ENCODE results near the gene GSTM4.
"Not testable (repeated sequence)": the region's sequence is repeated elsewhere in the genome, so short reads cannot be mapped to it uniquely, and the experiment has no call there.

GSTM4 gene

GRCh38 chr1:109669246-109669948 lies 13.5 kb downstream of the GSTM4 start:
- DNase-seq, result no peak

- DNase-seq, result not testable (repeated sequence)
Observed at GRCh38 chr1:109669949-109670302, 14.0 kb downstream of the GSTM4 start.

GRCh38 chr1:109671067-109671466 lies 15.2 kb downstream of the GSTM4 start:
- DNase-seq, result no peak

- not testable (repeated sequence) for DNase-seq
Observed at GRCh38 chr1:109673861-109674260, 18.0 kb downstream of the GSTM4 start.

GRCh38 chr1:109676683-109677381 lies 20.9 kb downstream of the GSTM4 start:
- not testable (repeated sequence) for DNase-seq

- DNase-seq, result no peak
Observed at GRCh38 chr1:109677459-109677858, 21.6 kb downstream of the GSTM4 start.

- not testable (repeated sequence) for DNase-seq
Observed at GRCh38 chr1:109678637-109679036, 22.7 kb downstream of the GSTM4 start.

GRCh38 chr1:109684777-109685176 lies 28.9 kb downstream of the GSTM4 start:
- DNase-seq, result not testable (repeated sequence)

- not testable (repeated sequence) for DNase-seq
Observed at GRCh38 chr1:109685399-109685798, 29.5 kb downstream of the GSTM4 start.

- DNase-seq, result not testable (repeated sequence)
Observed at GRCh38 chr1:109685890-109686289, 30.0 kb downstream of the GSTM4 start.

GRCh38 chr1:109687109-109687508 lies 31.2 kb downstream of the GSTM4 start:
- not testable (repeated sequence) for DNase-seq

GRCh38 chr1:109687641-109688499 lies 32.0 kb downstream of the GSTM4 start, which contains the start of gene GSTM1:
GSTM1 (plus strand) TSS chr1:109687817; CDS start chr1:109687874, 57 bp downstream.
- peak; percentile 84 for DNase-seq

GRCh38 chr1:109689844-109690405 lies 34.0 kb downstream of the GSTM4 start:
- no peak for DNase-seq

- no peak for DNase-seq
Observed at GRCh38 chr1:109691759-109692158, 35.9 kb downstream of the GSTM4 start.

- not testable (repeated sequence) for DNase-seq
Observed at GRCh38 chr1:109694400-109694799, 38.5 kb downstream of the GSTM4 start.

GRCh38 chr1:109695138-109695537 lies 39.2 kb downstream of the GSTM4 start:
- DNase-seq, result not testable (repeated sequence)

GRCh38 chr1:109697066-109697465 lies 41.2 kb downstream of the GSTM4 start:
- DNase-seq, result no peak

- DNase-seq, result not testable (repeated sequence)
Observed at GRCh38 chr1:109697861-109698260, 42.0 kb downstream of the GSTM4 start.

GRCh38 chr1:109702940-109703339 lies 47.0 kb downstream of the GSTM4 start:
- not testable (repeated sequence) for DNase-seq

GRCh38 chr1:109704173-109704572 lies 48.3 kb downstream of the GSTM4 start:
- no peak for DNase-seq

GRCh38 chr1:109705411-109705810 lies 49.5 kb downstream of the GSTM4 start:
- no peak for DNase-seq

GRCh38 chr1:109708949-109709348 lies 53.0 kb downstream of the GSTM4 start:
- not testable (repeated sequence) for DNase-seq

- not testable (repeated sequence) for DNase-seq
Observed at GRCh38 chr1:109709822-109710221, 53.9 kb downstream of the GSTM4 start.
